Endothelial cell (in vitro differentiated cells): ENCODE data around the gene R3HDM4. TPM values are rescaled to one million over a fixed set of nuclear protein-coding genes. Genes with fewer than 3 reads are reported as not detected.
A peak's percentile ranks its signal among the peaks of the same experiment; 100 is the strongest.

Experiments used
- DNase-seq: peaks from one replicate; pipeline ENCODE4 v3.0.0; 2021; ENCODE audit warnings: low spot score
- H3K27ac Mint-ChIP-seq: one replicate; pipeline ENCODE4 v1.8.0; 2021; ENCODE audit warnings: mixed read lengths, inconsistent platforms; ENCODE audit not compliant: unreplicated experiment
- H3K27me3 Mint-ChIP-seq: one replicate; pipeline ENCODE4 v1.8.0; 2021; ENCODE audit warnings: mild to moderate bottlenecking, moderate library complexity, mixed read lengths, inconsistent platforms; ENCODE audit not compliant: unreplicated experiment
- H3K36me3 Mint-ChIP-seq: one replicate; pipeline ENCODE4 v1.8.0; 2021; ENCODE audit warnings: mild to moderate bottlenecking, low read depth, mixed read lengths, inconsistent platforms; ENCODE audit not compliant: unreplicated experiment
- H3K4me1 Mint-ChIP-seq: one replicate; pipeline ENCODE4 v1.8.0; 2021; ENCODE audit warnings: mild to moderate bottlenecking, mixed read lengths, inconsistent platforms; ENCODE audit not compliant: unreplicated experiment
- H3K4me3 Mint-ChIP-seq: one replicate; pipeline ENCODE4 v1.8.0; 2021; ENCODE audit warnings: mild to moderate bottlenecking, mixed read lengths, inconsistent platforms; ENCODE audit not compliant: unreplicated experiment
- H3K9me3 Mint-ChIP-seq: one replicate; pipeline ENCODE4 v1.8.0; 2021; ENCODE audit warnings: mixed read lengths, inconsistent platforms; ENCODE audit not compliant: unreplicated experiment
- CTCF ChIP-seq: fragments of 200-600 bp; sonication (generic); IDR thresholded peaks from one replicate; pipeline ENCODE4 v1.5.0; 2021; ENCODE audit warnings: antibody characterized with exemption; ENCODE audit not compliant: unreplicated experiment
- long read RNA-seq: library from polyadenylated mRNA; unstranded; transcript quantifications from one replicate; pipeline ENCODE4 v2.0.0, GENCODE V29; 2020; ENCODE audit not compliant: unreplicated experiment
- total RNA-seq: library from RNA; stranded (reverse); fragmentation: NEBNext Ultra II Directional; extraction: Animal tissue kit (Norgen Biotek cat#: 25700); gene quantifications from one replicate; pipeline ENCODE4 v1.2.1, GENCODE V29; 2021; ENCODE audit not compliant: unreplicated experiment

R3HDM4 gene
- total RNA-seq = 40.6 TPM
- long read RNA-seq, transcript R3HDM4-201 (8 exons, 1,815 nt) = major isoform, 11 of 13 reads
- long read RNA-seq, partial matches to known transcripts = 0 of 13 reads
- long read RNA-seq, other reads (novel, unspliced or antisense) = 1 of 13 reads

DNA sequence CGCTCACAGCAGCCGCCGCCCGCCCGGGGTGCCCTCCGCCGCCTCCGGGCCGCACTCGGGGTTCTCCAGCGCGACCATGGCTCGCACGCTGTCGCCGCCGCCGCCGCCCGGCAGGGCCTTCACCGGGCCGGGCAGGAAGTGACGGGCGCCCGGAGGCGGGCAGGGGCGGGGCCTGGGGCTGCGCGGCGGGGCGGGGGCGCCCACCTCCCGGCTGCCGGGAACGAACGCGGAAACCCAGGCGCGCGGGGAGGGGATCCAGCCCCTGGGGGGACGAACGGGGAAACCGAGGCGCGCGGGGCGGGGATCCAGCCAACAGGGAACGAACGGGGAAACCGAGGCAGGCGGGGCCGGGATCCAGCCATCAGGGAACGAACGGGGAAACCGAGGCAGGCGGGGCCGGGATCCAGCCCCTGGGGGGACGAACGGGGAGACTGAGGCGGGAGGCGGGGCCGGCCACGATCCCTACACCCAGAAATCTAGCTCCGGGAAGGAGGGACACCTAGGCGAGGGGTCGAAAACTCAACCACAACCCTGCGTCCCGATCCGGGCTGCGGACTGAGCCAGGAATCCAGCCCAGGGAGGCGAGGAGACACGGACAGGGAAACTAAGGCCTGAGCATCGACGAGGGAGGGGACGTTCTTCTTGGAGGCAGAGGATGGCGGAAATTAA lies at the start of gene R3HDM4:
TSS of gene R3HDM4 (minus strand) at position 140 of the 669 bp plus-strand sequence. CDS start at position 78, 62 bp downstream.
- Mint-ChIP-seq H3K4me3 (peak within 1 kb of the TSS; percentile 91), H3K4me1 (no peaks in the 10 kb centered on the region), H3K27ac (no peak within 1 kb of the TSS), H3K36me3 (peaks cover 3% of the 10 kb centered on the region), H3K27me3 (peaks cover 5% of the 10 kb centered on the region), H3K9me3 (no peaks in the 10 kb centered on the region)
- peak; percentile 74 for DNase-seq
- no peak for TF ChIP-seq CTCF

DNA sequence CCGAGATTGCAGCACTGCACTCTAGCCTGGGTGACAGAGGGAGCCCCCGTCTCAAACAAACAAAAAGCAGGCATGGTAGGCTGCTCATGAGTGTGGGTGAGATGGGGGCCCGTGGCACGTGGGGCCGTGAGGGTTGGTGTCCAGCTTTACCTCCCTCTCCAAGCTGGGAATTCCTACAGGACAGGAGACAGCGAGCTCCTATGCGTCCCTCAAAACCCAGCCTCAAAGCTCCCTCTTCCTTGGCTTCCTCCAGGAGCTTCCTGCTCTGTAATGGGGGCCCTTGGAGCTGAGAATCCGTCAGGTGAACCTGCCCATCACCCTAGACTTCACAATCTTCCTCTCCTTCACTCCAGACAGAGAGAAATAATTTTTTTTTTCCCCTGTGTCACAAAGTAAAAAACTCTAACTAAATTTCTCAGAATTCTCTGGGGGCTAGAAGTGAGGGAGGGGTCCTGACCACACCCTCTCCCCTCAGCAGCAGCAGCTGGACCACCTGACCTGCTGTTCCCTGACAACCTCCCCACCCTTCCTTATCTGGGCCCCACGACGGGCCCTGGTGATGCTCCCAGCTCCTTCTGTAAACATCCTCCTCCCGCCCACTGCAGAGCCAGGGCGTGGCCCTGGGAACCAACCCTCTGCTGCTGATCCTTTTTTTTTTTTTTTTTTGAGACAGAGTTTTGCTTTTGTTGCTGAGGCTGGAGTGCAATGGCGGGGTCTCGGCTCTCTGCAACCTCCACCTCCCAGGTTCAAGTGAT lies 49.0 kb upstream of the R3HDM4 start:
- Mint-ChIP-seq H3K9me3 (no peaks in the 10 kb centered on the region), H3K4me1 (peaks cover 2% of the 10 kb centered on the region), H3K4me3 (no peak overlapping the region), H3K36me3 (peaks cover 24% of the 10 kb centered on the region), H3K27ac (peak overlapping the region; percentile 9), H3K27me3 (peaks cover 3% of the 10 kb centered on the region)
- DNase-seq = no peak
- TF ChIP-seq CTCF = no peak

DNA sequence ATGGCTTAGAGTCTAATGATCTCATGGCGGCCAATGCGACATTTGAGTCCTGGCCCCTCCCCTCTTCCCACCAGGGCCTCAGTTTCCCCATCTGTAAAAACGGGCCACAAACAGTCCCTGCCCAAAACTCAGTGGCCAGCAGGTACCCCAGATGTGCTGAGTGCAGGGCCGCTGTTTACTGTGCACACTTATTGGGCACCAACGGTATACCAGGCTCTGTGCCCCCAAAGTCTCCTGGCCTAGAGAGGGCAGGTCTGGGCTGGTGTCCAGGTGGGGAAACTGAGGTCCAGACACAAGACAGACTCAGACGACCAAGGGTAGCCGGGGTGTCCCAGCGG lies 47.6 kb upstream of the R3HDM4 start:
- no peak for TF ChIP-seq CTCF
- H3K36me3 Mint-ChIP-seq = peaks cover 21% of the 10 kb centered on the region
- no peak for DNase-seq
- H3K4me3 Mint-ChIP-seq = no peak overlapping the region
- H3K4me1 Mint-ChIP-seq = peaks cover 2% of the 10 kb centered on the region
- no peak overlapping the region for H3K27ac Mint-ChIP-seq
- H3K9me3 Mint-ChIP-seq = no peaks in the 10 kb centered on the region
- peaks cover 3% of the 10 kb centered on the region for H3K27me3 Mint-ChIP-seq

GRCh38 chr19:960020-960419 lies 47.0 kb upstream of the R3HDM4 start:
- DNase-seq = no peak
- no peak overlapping the region for H3K27ac Mint-ChIP-seq
- peaks cover under 1% of the 10 kb centered on the region for H3K4me1 Mint-ChIP-seq

More at GRCh38 chr19:960020-960419, 47.0 kb upstream of the R3HDM4 start:
- Mint-ChIP-seq H3K27me3 (peaks cover 1% of the 10 kb centered on the region), H3K9me3 (no peaks in the 10 kb centered on the region), H3K36me3 (peaks cover 15% of the 10 kb centered on the region), H3K4me3 (no peak overlapping the region)
- no peak for TF ChIP-seq CTCF
